ENCODE measurements around the gene TBC1D12. TPM values are rescaled to one million over a fixed set of nuclear protein-coding genes. Genes with fewer than 3 reads are reported as not detected.
"Not testable (repeated sequence)": the region's sequence is repeated elsewhere in the genome, so short reads cannot be mapped to it uniquely, and the experiment has no call there.

Gene TBC1D12
- total and polyA plus RNA-seq, 8 donors, result 9.7 to 22.7 (median 18.3) TPM

GRCh38 chr10:94366382-94366781, 36.0 kb upstream of the TBC1D12 start:
- no peaks in the 10 kb centered on the region for H3K36me3 ChIP-seq
- no peaks in the 10 kb centered on the region for H3K9me3 ChIP-seq
- H3K4me3 ChIP-seq, result no peak overlapping the region
- DNase-seq (no peak), ATAC-seq (no peak)
- peaks cover 11 to 12% of the 10 kb centered on the region in 2 donors for H3K4me1 ChIP-seq
- no peak overlapping the region for H3K27ac ChIP-seq
- intact Hi-C loops (cut with DNase I), result no loop called here
- H3K27me3 ChIP-seq, result peaks cover 0 to 6% of the 10 kb centered on the region in 2 donors
- TF ChIP-seq, protein P1, sequence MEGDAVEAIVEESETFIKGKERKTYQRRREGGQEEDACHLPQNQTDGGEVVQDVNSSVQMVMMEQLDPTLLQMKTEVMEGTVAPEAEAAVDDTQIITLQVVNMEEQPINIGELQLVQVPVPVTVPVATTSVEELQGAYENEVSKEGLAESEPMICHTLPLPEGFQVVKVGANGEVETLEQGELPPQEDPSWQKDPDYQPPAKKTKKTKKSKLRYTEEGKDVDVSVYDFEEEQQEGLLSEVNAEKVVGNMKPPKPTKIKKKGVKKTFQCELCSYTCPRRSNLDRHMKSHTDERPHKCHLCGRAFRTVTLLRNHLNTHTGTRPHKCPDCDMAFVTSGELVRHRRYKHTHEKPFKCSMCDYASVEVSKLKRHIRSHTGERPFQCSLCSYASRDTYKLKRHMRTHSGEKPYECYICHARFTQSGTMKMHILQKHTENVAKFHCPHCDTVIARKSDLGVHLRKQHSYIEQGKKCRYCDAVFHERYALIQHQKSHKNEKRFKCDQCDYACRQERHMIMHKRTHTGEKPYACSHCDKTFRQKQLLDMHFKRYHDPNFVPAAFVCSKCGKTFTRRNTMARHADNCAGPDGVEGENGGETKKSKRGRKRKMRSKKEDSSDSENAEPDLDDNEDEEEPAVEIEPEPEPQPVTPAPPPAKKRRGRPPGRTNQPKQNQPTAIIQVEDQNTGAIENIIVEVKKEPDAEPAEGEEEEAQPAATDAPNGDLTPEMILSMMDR (IDR thresholded peaks at IDR 0.05), result no peak

DNA sequence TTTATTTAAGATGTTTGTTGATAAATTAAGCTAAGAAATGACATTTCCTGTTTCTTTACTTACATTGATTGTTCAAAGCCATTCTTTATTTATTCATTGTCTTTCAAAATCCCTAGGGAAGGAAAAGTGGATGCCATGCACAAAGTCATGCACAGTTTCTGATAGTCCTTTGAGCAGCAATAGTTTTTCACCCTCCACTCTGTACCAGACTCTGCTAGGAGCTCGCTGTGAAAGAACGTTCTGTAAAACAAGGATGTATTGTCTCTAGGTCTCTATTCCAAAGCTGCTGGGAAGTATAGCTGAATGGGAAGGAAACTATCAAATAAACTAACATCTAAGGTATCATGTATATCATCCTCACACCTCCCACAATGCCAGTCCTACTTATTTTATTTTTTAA, 31.8 kb upstream of the TBC1D12 start:
- H3K4me1 ChIP-seq, result no peaks in the 10 kb centered on the region
- no peak overlapping the region for H3K4me3 ChIP-seq
- peaks cover 0 to 15% of the 10 kb centered on the region in 2 donors for H3K27me3 ChIP-seq
- no peaks in the 10 kb centered on the region for H3K36me3 ChIP-seq
- H3K27ac ChIP-seq, result no peak overlapping the region
- ATAC-seq (no peak), DNase-seq (no peak)
- TF ChIP-seq, protein P1 (IDR thresholded peaks at IDR 0.05), result no peak
- intact Hi-C loops (cut with DNase I), result no loop called here
- H3K9me3 ChIP-seq, result no peaks in the 10 kb centered on the region

GRCh38 chr10:94375374-94375773, 27.0 kb upstream of the TBC1D12 start:
- no peaks in the 10 kb centered on the region for H3K9me3 ChIP-seq
- H3K27ac ChIP-seq, result no peak overlapping the region
- no peak overlapping the region for H3K4me3 ChIP-seq
- ATAC-seq (no peak), DNase-seq (no peak)
- H3K4me1 ChIP-seq, result no peaks in the 10 kb centered on the region
- H3K36me3 ChIP-seq, result no peaks in the 10 kb centered on the region
- intact Hi-C loops (cut with DNase I), result no loop called here
- H3K27me3 ChIP-seq, result peaks cover 0 to 36% of the 10 kb centered on the region in 2 donors
- TF ChIP-seq, protein P1 (IDR thresholded peaks at IDR 0.05), result no peak

GRCh38 chr10:94376865-94377264, 25.5 kb upstream of the TBC1D12 start:
- no peaks in the 10 kb centered on the region for H3K9me3 ChIP-seq
- no peaks in the 10 kb centered on the region for H3K36me3 ChIP-seq
- no peak for DNase-seq
- TF ChIP-seq, protein P1 (IDR thresholded peaks at IDR 0.05), result no peak
- no peak for ATAC-seq
- intact Hi-C loops (cut with DNase I), result no loop called here
- H3K4me3 ChIP-seq, result no peak overlapping the region
- no peaks in the 10 kb centered on the region for H3K4me1 ChIP-seq
- no peak overlapping the region for H3K27ac ChIP-seq
- H3K27me3 ChIP-seq, result peaks cover 0 to 36% of the 10 kb centered on the region in 2 donors

DNA sequence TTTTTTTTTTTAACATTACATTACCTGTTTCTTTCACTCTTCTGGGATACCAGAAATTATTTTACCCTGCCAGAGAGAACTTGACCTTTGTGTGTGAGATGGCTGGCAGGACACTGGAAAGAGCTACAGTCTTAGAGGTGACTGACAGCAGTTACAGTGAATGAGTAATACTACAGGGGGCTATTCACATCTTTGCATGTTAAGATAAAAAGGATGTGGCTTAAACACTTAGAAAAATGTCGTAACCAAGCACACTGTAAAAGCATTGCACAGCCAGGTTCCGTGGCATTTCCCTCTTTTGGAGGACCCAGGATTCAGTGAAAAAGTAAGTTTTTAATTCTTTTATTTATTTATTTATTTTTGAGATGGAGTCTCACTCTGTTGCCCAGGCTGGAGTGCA, 18.8 kb upstream of the TBC1D12 start:
- H3K9me3 ChIP-seq, result no peaks in the 10 kb centered on the region
- intact Hi-C loops (cut with DNase I), result no loop called here
- TF ChIP-seq, protein P1 (IDR thresholded peaks at IDR 0.05), result no peak
- H3K36me3 ChIP-seq, result no peaks in the 10 kb centered on the region
- H3K4me1 ChIP-seq, result no peaks in the 10 kb centered on the region
- H3K27me3 ChIP-seq, result no peaks in the 10 kb centered on the region
- H3K4me3 ChIP-seq, result no peak overlapping the region
- ATAC-seq (no peak), DNase-seq (no peak)
- no peak overlapping the region for H3K27ac ChIP-seq

DNA sequence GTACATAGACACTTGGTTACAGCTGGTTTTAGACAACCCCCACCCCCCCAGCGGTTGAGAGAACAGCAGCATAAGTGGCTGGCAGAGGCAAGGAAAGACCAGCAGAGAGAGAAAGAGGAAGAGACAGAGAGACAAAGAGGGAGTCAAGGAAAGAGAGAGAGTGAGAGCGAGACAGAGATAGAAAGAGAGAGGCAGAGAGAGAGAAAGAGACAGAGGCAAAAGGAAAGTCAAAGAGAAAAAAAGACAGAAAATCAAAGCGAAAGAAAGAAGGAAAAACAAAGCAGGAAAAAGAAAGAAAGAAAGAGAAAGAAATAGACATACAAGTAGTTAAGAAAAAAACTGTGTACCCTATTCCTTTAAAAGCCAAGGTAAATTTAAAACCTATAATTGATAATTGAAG, 16.6 kb upstream of the TBC1D12 start:
- H3K27me3 ChIP-seq; H3K36me3 ChIP-seq; DNase-seq; ATAC-seq; H3K4me1 ChIP-seq; H3K27ac ChIP-seq; intact Hi-C loops (cut with DNase I); H3K4me3 ChIP-seq; H3K9me3 ChIP-seq: not testable (repeated sequence)

DNA sequence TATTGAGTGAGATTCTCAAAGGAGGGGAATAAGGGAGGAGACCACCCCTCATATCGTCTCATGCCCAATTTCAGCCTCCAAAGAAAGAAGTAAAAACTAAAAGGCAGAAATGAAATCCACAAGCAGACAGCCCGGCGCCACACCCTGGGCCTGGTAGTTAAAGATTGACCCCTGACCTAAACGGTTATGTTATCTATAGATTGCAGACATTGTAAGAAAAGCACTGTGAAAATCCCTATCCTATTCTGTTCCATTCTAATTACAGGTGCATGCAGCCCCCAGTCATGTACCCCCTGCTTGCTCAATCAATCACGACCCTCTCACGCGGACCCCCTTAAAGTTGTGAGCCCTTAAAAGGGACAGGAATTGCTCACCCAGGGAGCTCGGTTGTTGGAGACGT, 10.2 kb upstream of the TBC1D12 start:
- H3K9me3 ChIP-seq; H3K27ac ChIP-seq; H3K4me3 ChIP-seq; intact Hi-C loops (cut with DNase I); H3K4me1 ChIP-seq; H3K36me3 ChIP-seq; ATAC-seq; H3K27me3 ChIP-seq; DNase-seq: not testable (repeated sequence)

All from left lung (tissue), 10 donors.